HG03135 (cell line): ENCODE data around the gene CKM.
"Not testable (repeated sequence)": the region's sequence is repeated elsewhere in the genome, so short reads cannot be mapped to it uniquely, and the experiment has no call there.

Experiments
- ATAC-seq: cut with Tn5 transposase; IDR thresholded peaks from one replicate; pipeline ENCODE4 v1.9.1; 2021; ENCODE audit warnings: mild to moderate bottlenecking, moderate library complexity; ENCODE audit not compliant: unreplicated experiment

The CKM gene

GRCh38 chr19:45349430-45349941 is 26.8 kb upstream of the CKM start:
- ATAC-seq: no peak

GRCh38 chr19:45349126-45349415 is 26.4 kb upstream of the CKM start:
- no peak for ATAC-seq

GRCh38 chr19:45348367-45349125 is 25.9 kb upstream of the CKM start:
- no peak for ATAC-seq

- ATAC-seq: no peak
These were observed 25.1 kb upstream of the CKM start for GRCh38 chr19:45347570-45348366.

- no peak for ATAC-seq
These were observed 23.8 kb upstream of the CKM start for GRCh38 chr19:45346449-45346848.

GRCh38 chr19:45345506-45345860 is 22.8 kb upstream of the CKM start:
- no peak for ATAC-seq

- ATAC-seq: no peak
These were observed 22.2 kb upstream of the CKM start for GRCh38 chr19:45344621-45345505.

GRCh38 chr19:45342911-45343310 is 20.2 kb upstream of the CKM start:
- ATAC-seq: no peak

GRCh38 chr19:45340899-45341453 is 18.3 kb upstream of the CKM start:
- no peak for ATAC-seq

- ATAC-seq: no peak
These were observed 17.7 kb upstream of the CKM start, which contains the start of gene KLC3 for GRCh38 chr19:45340232-45340898. TSS of gene KLC3 (plus strand) at chr19:45340750. CDS start at chr19:45345542, 4,792 bp downstream.

GRCh38 chr19:45339629-45340028 is 17.0 kb upstream of the CKM start:
- ATAC-seq: no peak

GRCh38 chr19:45336696-45337251 is 14.1 kb upstream of the CKM start:
- ATAC-seq: no peak

- not testable (repeated sequence) for ATAC-seq
These were observed 12.2 kb upstream of the CKM start for GRCh38 chr19:45334881-45335280.

GRCh38 chr19:45333609-45334303 is 11.1 kb upstream of the CKM start:
- no peak for ATAC-seq

- no peak for ATAC-seq
These were observed 8.7 kb upstream of the CKM start for GRCh38 chr19:45331411-45331810.

GRCh38 chr19:45327404-45328143 is 4.9 kb upstream of the CKM start:
- no peak for ATAC-seq

- no peak for ATAC-seq
These were observed 1.8 kb upstream of the CKM start for GRCh38 chr19:45324349-45324907.

- no peak for ATAC-seq
These were observed 1.0 kb upstream of the CKM start for GRCh38 chr19:45323671-45324081.
